HepG2 (cell line): ENCODE data around the gene ELOVL5. TPM values are rescaled to one million over a fixed set of nuclear protein-coding genes. Genes with fewer than 3 reads are reported as not detected.

Source experiments
- ATAC-seq: fragments of 200-7000 bp; cut with Tn5 transposase; 3 replicates; pipeline ENCODE4 v1.9.1; 2020; ENCODE audit warnings: mild to moderate bottlenecking, moderate library complexity
- BruUV-seq: library from RNA; stranded (reverse); fragments of 400-500 nt; replicated peaks from 2 replicates; lab custom pipeline; 2021; lab: Mats Ljungman, UMichigan
- CTCF ChIA-PET: fragments of 300-600 bp; formaldehyde crosslinking; extraction: SDS; loops from one replicate; lab custom pipeline; 2021; ENCODE audit warnings: low total read pairs, inconsistent platforms, low intra/inter-chr PET ratio; lab: Yijun Ruan, JAX
- POLR2A ChIA-PET: fragments of 350-600 bp; sonication (Branson Sonifier 250); formaldehyde crosslinking; loops from one replicate; lab custom pipeline; 2020; ENCODE audit warnings: antibody characterized with exemption, inconsistent platforms; lab: Yijun Ruan, JAX
- DNase-seq: peaks from one replicate; pipeline ENCODE4 v3.0.0-alpha.2; 2015; ENCODE audit warnings: low spot score
- FAIRE-seq: peaks from 3 replicates; lab custom pipeline; 2011; peaks lifted over from hg19 to GRCh38; lab: Jason Lieb, UNC
- H2AFZ ChIP-seq: one replicate; pipeline ENCODE4 v1.6.1; 2011; ENCODE audit warnings: low read length, inconsistent platforms
- H3K27ac ChIP-seq: fragments of 300-600 bp; 3 replicates; pipeline ENCODE4 v1.8.0; 2011; ENCODE audit warnings: mixed run types, mild to moderate bottlenecking, mixed read lengths, low read length, inconsistent platforms; ENCODE audit not compliant: insufficient read depth; ENCODE audit errors: extremely low read length
- H3K27me3 ChIP-seq, 2 experiments: fragments of 200-600 bp in 1 of 2; 2 replicates in 1 of 2; 3 replicates in 1 of 2; pipeline versions ENCODE4 v1.6.0 to v1.8.0; 2011; ENCODE audit warnings: low read length in 2 of 2, mild to moderate bottlenecking in 2 of 2, moderate library complexity in 2 of 2, inconsistent platforms in 1 of 2; ENCODE audit not compliant: insufficient read depth in 2 of 2, control insufficient read depth in 1 of 2
- H3K36me3 ChIP-seq, 2 experiments: fragments of 200-600 bp in 1 of 2; replicated peaks in 1 of 2; 2 replicates in 1 of 2; 3 replicates in 1 of 2; pipeline versions ENCODE4 v1.5.1 to v1.8.0; 2011; ENCODE audit warnings: low read length in 2 of 2, inconsistent platforms in 1 of 2; ENCODE audit not compliant: insufficient read depth in 2 of 2, control insufficient read depth in 1 of 2
- H3K4me1 ChIP-seq: 2 replicates; pipeline ENCODE4 v1.5.1; 2012; ENCODE audit warnings: low read length, inconsistent platforms; ENCODE audit not compliant: insufficient read depth
- H3K4me2 ChIP-seq: 2 replicates; pipeline ENCODE4 v1.6.0; 2011; ENCODE audit warnings: low read depth, low read length, inconsistent platforms
- H3K4me3 ChIP-seq, 3 experiments: fragments of 200-600 bp in 1 of 3; sonication (generic), shearing (Covaris generic) in 1 of 3; replicated peaks in 1 of 3; 2 replicates each; pipeline ENCODE4 v1.5.1; 2011 to 2016; ENCODE audit warnings: low read length in 3 of 3, inconsistent platforms in 2 of 3, low read depth in 2 of 3, mild to moderate bottlenecking in 2 of 3, control low read depth in 1 of 3, mixed read lengths in 1 of 3; ENCODE audit not compliant: insufficient read depth in 1 of 3
- H3K79me2 ChIP-seq: one replicate; pipeline ENCODE4 v1.6.1; 2011; ENCODE audit warnings: low read length, inconsistent platforms; ENCODE audit not compliant: insufficient read depth
- H3K9ac ChIP-seq: 2 replicates; pipeline ENCODE4 v1.6.0; 2011; ENCODE audit warnings: mild to moderate bottlenecking, low read depth, low read length, inconsistent platforms; ENCODE audit not compliant: insufficient read depth
- H3K9me3 ChIP-seq: 2 replicates; pipeline ENCODE4 v1.5.1; 2012; ENCODE audit warnings: mild to moderate bottlenecking, low read length
- H4K20me1 ChIP-seq: 2 replicates; pipeline ENCODE4 v1.6.0; 2011; ENCODE audit warnings: inconsistent platforms, mild to moderate bottlenecking, low read length, moderate library complexity; ENCODE audit not compliant: insufficient read depth
- ARNTL ChIP-seq: sonication (generic); formaldehyde crosslinking; IDR thresholded peaks from 2 replicates; pipeline ENCODE4 v1.4.0; 2020; ENCODE audit warnings: mild to moderate bottlenecking, missing genetic modification reagents
- ATM ChIP-seq: fragments of 450-650 bp; IDR thresholded peaks from 2 replicates; pipeline ENCODE4 v1.7.1; 2017; ENCODE audit warnings: mild to moderate bottlenecking, borderline replicate concordance
- CEBPB ChIP-seq: IDR thresholded peaks from 2 replicates; pipeline ENCODE4 v1.6.1; 2011; ENCODE audit warnings: low read depth, low read length, improper control_type of control experiment, borderline replicate concordance
- CEBPG ChIP-seq: IDR thresholded peaks from 2 replicates; pipeline ENCODE4 v1.6.1; 2016
- DR1 ChIP-seq: sonication (generic); formaldehyde crosslinking; IDR thresholded peaks from 2 replicates; pipeline ENCODE4 v1.8.0; 2021; ENCODE audit warnings: mild to moderate bottlenecking, missing genetic modification reagents, inconsistent platforms
- GZF1 ChIP-seq: sonication (generic); formaldehyde crosslinking; IDR thresholded peaks from 2 replicates; pipeline ENCODE4 v1.5.1; 2020; ENCODE audit warnings: mild to moderate bottlenecking, missing genetic modification reagents
- JDP2 ChIP-seq: sonication (generic); formaldehyde crosslinking; IDR thresholded peaks from 2 replicates; pipeline ENCODE4 v1.8.1; 2022; ENCODE audit warnings: missing genetic modification reagents, borderline replicate concordance
- NFKB2 ChIP-seq: sonication (generic); formaldehyde crosslinking; IDR thresholded peaks from 2 replicates; pipeline ENCODE4 v1.4.0; 2020; ENCODE audit warnings: missing genetic modification reagents, borderline replicate concordance
- SNAPC2 ChIP-seq: sonication (generic); formaldehyde crosslinking; IDR thresholded peaks from 2 replicates; pipeline ENCODE4 v1.8.1; 2022; ENCODE audit warnings: mild to moderate bottlenecking, missing genetic modification reagents
- SNRNP70 ChIP-seq: fragments of 200-400 bp; formaldehyde crosslinking; IDR thresholded peaks from 2 replicates; pipeline ENCODE4 v1.6.1; 2017; ENCODE audit warnings: mild to moderate bottlenecking, low read depth, low read length, moderate library complexity
- SOX13 ChIP-seq, 3 experiments: fragments of 450-650 bp in 1 of 3; sonication (generic) in 1 of 3; formaldehyde crosslinking in 1 of 3; IDR thresholded peaks in 2 of 3; conservative IDR thresholded peaks in 1 of 3; 2 replicates each; pipeline versions ENCODE4 v1.5.0 to v1.6.1; 2016 to 2020; ENCODE audit warnings: antibody characterized with exemption in 1 of 3, mild to moderate bottlenecking in 1 of 3, missing compliant biosample characterization in 1 of 3, missing genetic modification reagents in 1 of 3, moderate library complexity in 1 of 3
- TAF1 ChIP-seq: sonication (generic); formaldehyde crosslinking; IDR thresholded peaks from 2 replicates; pipeline ENCODE4 v1.4.0; 2020; ENCODE audit warnings: missing genetic modification reagents
- ZFYVE20 ChIP-seq: sonication (generic); formaldehyde crosslinking; IDR thresholded peaks from 2 replicates; pipeline ENCODE4 v1.8.0; 2023; ENCODE audit warnings: low read depth, mild to moderate bottlenecking, moderate library complexity, missing genetic modification reagents, borderline replicate concordance
- ZNF788 ChIP-seq: sonication (generic); formaldehyde crosslinking; IDR thresholded peaks from 2 replicates; pipeline ENCODE4 v1.5.0; 2020; ENCODE audit warnings: mild to moderate bottlenecking, missing genetic modification reagents, borderline replicate concordance
- WGBS: methylation state at CpG from one replicate; pipeline ENCODE4 v1.1.6; 2017; ENCODE audit warnings: low lambda C conversion rate; 5-methylcytosine and 5-hydroxymethylcytosine counted together
- in situ Hi-C: cut with HindIII; loops from 2 replicates; pipeline ENCODE4 v1.10.0; 2017; ENCODE audit warnings: low pct_unique_long_range_greater_than_20kb; ENCODE audit not compliant: extremely low pct_ligation_motif_present
- intact Hi-C: fragments of 100-400 bp; cut with micrococcal nuclease; formaldehyde crosslinking; loops from one replicate; pipeline ENCODE4 v1.10.0; 2022; ENCODE audit not compliant: unreplicated experiment
- polyA plus RNA-seq, 8 experiments: library from polyadenylated mRNA; depleted of rRNA in 3 of 8; stranded (reverse) in 7 of 8; unstranded in 1 of 8; fragments of >200 nt; fragmentation: Illumina TruSeq in 4 of 8; extraction: Trizol in 4 of 8; gene quantifications; 2 replicates each; pipeline versions ENCODE4 v1.2.1 to v1.2.3, GENCODE V29; 2011 to 2016; ENCODE audit warnings: low read depth in 4 of 8, missing spikeins in 1 of 8, mixed read lengths in 1 of 8; ENCODE audit not compliant: insufficient read depth in 1 of 8
- total RNA-seq, 5 experiments: library from RNA; depleted of rRNA; stranded (reverse); fragments of >200 nt; fragmentation: Illumina TruSeq; extraction: Trizol; gene quantifications; 2 replicates each; pipeline ENCODE4 v1.2.3, GENCODE V29; 2016; ENCODE audit warnings: low read depth in 1 of 5
- TF ChIP-seq, protein P1 (sequence below): sonication (generic); formaldehyde crosslinking; IDR thresholded peaks from 2 replicates; pipeline ENCODE4 v1.4.0; 2020; ENCODE audit warnings: missing genetic modification reagents
- TF ChIP-seq, protein P2 (sequence below): IDR thresholded peaks from 2 replicates; pipeline ENCODE4 v1.6.1; 2016
- TF ChIP-seq, protein P3 (sequence below): IDR thresholded peaks from 2 replicates; pipeline ENCODE4 v1.6.1; 2016; ENCODE audit warnings: missing genetic modification reagents, missing compliant biosample characterization
- TF ChIP-seq, protein P4 (sequence below): sonication (generic); formaldehyde crosslinking; IDR thresholded peaks from 2 replicates; pipeline ENCODE4 v1.5.1; 2020; ENCODE audit warnings: missing genetic modification reagents, mild to moderate bottlenecking, borderline replicate concordance

Gene ELOVL5
- total and polyA plus RNA-seq, 2 of the 13 experiments (the other 11 are each of a cell fraction or from before 2014, with no cell fraction given): 50.1 to 72.4 TPM

DNA sequence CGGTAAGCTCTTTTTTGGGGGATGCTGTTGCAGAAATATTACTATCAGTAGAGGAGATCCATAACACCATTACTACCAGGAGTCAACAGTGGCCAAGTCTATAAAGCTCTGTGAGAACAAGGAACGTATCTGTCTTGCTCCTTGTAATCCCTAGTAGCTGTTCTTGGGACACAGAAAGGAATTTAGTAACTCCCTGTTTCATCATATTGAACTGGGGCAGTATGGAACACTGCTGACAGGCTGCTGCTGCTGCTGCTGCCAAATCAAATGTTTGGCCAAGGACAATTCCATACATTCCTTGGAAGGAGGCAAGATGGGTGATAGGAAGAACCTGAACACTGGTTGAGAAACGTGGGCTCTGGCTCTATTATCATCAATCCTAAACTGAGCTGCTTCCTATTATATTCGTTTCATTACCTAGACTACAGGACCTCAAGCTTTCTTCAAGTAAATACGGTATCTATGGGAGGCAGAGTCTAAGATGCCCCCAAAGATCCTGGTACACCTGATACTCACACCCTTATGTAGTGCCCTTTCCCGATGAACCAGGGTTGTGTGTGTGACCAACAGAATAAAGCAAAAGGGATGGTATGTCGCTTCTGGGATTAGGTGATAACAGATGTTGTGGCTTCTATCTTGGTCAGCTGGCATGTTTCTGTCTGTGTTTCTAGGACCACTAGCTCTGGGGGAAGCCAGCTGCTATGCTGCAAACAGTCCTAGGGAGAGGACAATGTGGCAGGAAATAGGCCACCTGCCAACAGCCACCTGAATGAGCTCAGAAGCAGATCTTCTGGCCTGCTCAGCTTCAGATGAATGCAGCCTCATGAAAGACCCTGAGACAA, 39.5 kb downstream of the ELOVL5 start:
- no peak overlapping the region for H3K9ac ChIP-seq
- ChIA-PET POLR2A (interaction anchor here (1.0 kb wide), 1 partner anchor 50 kb away, joined by 5 read pairs; no protein-coding TSS in a partner anchor), CTCF (no interaction called here)
- H4K20me1 ChIP-seq: no peaks in the 10 kb centered on the region
- H3K36me3 ChIP-seq: no peaks in the 10 kb centered on the region
- peaks cover 48% of the 10 kb centered on the region for H3K4me1 ChIP-seq
- intact Hi-C loops: loop anchor here (10.0 kb wide), 1 partner anchor 194 kb away; no protein-coding TSS in a partner anchor
- DNase-seq: peak; percentile 56
- peak; percentile 52 for FAIRE-seq
- no peaks in the 10 kb centered on the region for H3K27me3 ChIP-seq
- no peaks in the 10 kb centered on the region for H3K9me3 ChIP-seq
- peaks cover 48% of the 10 kb centered on the region for H3K79me2 ChIP-seq
- H3K27ac ChIP-seq: no peak overlapping the region
- H2AFZ ChIP-seq: no peak overlapping the region
- no TSS peak for BruUV-seq
- 69% methylated on average over 7 of the region's 7 CpGs for WGBS
- ATAC-seq: peak; percentile 60
- in situ Hi-C loops: no loop called here
- H3K4me3 ChIP-seq: no peak overlapping the region
- H3K4me2 ChIP-seq: no peak overlapping the region
- TF ChIP-seq ZNF788 (CRISPR knock-in tag) (no peak), DR1 (no peak), SOX13 (IDR thresholded peaks at IDR 0.05) (no peak), SOX13 (CRISPR knock-in tag; conservative IDR thresholded peaks at IDR 0.05 in 1 of 2, IDR thresholded peaks at IDR 0.05 in 1 of 2) (0 out of 4 replicates have a peak, but pooled peaks of 1 of the 2 experiments have one; percentile 10), SNAPC2 (no peak), ZFYVE20 (CRISPR knock-in tag) (no peak), GZF1 (peak; percentile 94), ARNTL (CRISPR knock-in tag) (no peak), CEBPB (peak; percentile 15; the same call in 1 of the 2 replicates), CEBPG (CRISPR knock-in tag) (peak; percentile 15; the same call in 1 of the 2 replicates), SNRNP70 (no peak), NFKB2 (CRISPR knock-in tag) (no peak), TAF1 (CRISPR knock-in tag) (no peak), JDP2 (no peak), ATM (no peak)
- TF ChIP-seq, protein P1, sequence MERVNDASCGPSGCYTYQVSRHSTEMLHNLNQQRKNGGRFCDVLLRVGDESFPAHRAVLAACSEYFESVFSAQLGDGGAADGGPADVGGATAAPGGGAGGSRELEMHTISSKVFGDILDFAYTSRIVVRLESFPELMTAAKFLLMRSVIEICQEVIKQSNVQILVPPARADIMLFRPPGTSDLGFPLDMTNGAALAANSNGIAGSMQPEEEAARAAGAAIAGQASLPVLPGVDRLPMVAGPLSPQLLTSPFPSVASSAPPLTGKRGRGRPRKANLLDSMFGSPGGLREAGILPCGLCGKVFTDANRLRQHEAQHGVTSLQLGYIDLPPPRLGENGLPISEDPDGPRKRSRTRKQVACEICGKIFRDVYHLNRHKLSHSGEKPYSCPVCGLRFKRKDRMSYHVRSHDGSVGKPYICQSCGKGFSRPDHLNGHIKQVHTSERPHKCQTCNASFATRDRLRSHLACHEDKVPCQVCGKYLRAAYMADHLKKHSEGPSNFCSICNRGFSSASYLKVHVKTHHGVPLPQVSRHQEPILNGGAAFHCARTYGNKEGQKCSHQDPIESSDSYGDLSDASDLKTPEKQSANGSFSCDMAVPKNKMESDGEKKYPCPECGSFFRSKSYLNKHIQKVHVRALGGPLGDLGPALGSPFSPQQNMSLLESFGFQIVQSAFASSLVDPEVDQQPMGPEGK: no peak
- TF ChIP-seq, protein P2, sequence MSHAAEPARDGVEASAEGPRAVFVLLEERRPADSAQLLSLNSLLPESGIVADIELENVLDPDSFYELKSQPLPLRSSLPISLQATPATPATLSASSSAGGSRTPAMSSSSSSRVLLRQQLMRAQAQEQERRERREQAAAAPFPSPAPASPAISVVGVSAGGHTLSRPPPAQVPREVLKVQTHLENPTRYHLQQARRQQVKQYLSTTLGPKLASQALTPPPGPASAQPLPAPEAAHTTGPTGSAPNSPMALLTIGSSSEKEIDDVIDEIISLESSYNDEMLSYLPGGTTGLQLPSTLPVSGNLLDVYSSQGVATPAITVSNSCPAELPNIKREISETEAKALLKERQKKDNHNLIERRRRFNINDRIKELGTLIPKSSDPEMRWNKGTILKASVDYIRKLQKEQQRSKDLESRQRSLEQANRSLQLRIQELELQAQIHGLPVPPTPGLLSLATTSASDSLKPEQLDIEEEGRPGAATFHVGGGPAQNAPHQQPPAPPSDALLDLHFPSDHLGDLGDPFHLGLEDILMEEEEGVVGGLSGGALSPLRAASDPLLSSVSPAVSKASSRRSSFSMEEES (CRISPR knock-in tag): no peak
- TF ChIP-seq, protein P3, sequence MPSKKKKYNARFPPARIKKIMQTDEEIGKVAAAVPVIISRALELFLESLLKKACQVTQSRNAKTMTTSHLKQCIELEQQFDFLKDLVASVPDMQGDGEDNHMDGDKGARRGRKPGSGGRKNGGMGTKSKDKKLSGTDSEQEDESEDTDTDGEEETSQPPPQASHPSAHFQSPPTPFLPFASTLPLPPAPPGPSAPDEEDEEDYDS: no peak
- TF ChIP-seq, protein P4, sequence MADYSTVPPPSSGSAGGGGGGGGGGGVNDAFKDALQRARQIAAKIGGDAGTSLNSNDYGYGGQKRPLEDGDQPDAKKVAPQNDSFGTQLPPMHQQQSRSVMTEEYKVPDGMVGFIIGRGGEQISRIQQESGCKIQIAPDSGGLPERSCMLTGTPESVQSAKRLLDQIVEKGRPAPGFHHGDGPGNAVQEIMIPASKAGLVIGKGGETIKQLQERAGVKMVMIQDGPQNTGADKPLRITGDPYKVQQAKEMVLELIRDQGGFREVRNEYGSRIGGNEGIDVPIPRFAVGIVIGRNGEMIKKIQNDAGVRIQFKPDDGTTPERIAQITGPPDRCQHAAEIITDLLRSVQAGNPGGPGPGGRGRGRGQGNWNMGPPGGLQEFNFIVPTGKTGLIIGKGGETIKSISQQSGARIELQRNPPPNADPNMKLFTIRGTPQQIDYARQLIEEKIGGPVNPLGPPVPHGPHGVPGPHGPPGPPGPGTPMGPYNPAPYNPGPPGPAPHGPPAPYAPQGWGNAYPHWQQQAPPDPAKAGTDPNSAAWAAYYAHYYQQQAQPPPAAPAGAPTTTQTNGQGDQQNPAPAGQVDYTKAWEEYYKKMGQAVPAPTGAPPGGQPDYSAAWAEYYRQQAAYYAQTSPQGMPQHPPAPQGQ (CRISPR knock-in tag): no peak
